Activated CD8-positive, alpha-beta memory T cell treated with anti-CD3 and anti-CD28 coated beads for 4 hours (primary cell): ENCODE measurements around the gene STOX1.
"Not testable (repeated sequence)": the region's sequence is repeated elsewhere in the genome, so short reads cannot be mapped to it uniquely, and the experiment has no call there.

Source experiments
- DNase-seq, 2 donors: peaks; one replicate each; pipeline ENCODE4 v3.0.0-alpha.2; 2020; ENCODE audit warnings: low read depth in 2 of 2

The STOX1 gene, protein sequence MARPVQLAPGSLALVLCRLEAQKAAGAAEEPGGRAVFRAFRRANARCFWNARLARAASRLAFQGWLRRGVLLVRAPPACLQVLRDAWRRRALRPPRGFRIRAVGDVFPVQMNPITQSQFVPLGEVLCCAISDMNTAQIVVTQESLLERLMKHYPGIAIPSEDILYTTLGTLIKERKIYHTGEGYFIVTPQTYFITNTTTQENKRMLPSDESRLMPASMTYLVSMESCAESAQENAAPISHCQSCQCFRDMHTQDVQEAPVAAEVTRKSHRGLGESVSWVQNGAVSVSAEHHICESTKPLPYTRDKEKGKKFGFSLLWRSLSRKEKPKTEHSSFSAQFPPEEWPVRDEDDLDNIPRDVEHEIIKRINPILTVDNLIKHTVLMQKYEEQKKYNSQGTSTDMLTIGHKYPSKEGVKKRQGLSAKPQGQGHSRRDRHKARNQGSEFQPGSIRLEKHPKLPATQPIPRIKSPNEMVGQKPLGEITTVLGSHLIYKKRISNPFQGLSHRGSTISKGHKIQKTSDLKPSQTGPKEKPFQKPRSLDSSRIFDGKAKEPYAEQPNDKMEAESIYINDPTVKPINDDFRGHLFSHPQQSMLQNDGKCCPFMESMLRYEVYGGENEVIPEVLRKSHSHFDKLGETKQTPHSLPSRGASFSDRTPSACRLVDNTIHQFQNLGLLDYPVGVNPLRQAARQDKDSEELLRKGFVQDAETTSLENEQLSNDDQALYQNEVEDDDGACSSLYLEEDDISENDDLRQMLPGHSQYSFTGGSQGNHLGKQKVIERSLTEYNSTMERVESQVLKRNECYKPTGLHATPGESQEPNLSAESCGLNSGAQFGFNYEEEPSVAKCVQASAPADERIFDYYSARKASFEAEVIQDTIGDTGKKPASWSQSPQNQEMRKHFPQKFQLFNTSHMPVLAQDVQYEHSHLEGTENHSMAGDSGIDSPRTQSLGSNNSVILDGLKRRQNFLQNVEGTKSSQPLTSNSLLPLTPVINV

DNA sequence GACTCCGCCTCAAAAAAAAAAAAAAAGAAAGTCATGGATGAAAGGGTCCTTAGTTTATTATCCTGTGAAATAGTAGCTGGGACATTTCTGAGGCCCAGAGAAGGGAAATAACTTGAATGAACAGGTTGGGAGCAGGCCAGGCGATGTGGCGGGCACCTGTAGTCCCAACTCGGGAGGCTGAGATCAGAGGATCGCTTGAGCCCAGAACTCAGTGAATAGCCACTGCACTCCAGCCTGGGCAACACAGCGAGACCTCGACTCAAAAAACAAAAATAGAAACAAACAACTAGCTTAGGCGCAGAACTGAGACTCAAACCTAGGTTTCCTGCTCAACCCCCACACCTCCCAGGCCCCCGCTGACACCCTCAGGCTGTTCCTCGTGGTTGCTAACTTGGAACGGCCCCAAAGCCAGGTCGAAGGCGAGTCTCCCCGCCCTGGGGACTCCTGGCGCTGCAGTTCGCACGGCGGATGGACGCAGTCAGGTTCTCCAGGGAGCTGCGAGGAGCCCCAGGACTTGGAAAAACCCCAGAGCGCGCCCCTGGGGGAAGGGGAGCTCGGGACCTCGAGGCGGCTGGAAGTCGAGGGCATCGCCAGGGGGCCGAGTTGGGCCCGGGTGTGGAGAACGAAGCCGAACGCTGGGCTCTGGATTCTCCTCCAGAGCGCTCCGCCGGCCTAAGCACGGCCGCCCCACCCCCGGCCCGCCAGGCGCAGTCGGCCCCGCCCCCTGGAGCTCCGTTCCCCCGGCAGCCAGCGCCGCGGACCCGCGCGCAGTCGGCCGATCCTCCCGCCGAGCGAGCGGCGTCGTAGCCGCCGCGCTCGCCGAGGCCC is at the start of gene STOX1:
TSS of gene STOX1 (plus strand) at position 768 of the 828 bp plus-strand sequence. CDS start 93 bp downstream, outside the sequence.
- DNase-seq: peak; percentile 8 to 14

DNA sequence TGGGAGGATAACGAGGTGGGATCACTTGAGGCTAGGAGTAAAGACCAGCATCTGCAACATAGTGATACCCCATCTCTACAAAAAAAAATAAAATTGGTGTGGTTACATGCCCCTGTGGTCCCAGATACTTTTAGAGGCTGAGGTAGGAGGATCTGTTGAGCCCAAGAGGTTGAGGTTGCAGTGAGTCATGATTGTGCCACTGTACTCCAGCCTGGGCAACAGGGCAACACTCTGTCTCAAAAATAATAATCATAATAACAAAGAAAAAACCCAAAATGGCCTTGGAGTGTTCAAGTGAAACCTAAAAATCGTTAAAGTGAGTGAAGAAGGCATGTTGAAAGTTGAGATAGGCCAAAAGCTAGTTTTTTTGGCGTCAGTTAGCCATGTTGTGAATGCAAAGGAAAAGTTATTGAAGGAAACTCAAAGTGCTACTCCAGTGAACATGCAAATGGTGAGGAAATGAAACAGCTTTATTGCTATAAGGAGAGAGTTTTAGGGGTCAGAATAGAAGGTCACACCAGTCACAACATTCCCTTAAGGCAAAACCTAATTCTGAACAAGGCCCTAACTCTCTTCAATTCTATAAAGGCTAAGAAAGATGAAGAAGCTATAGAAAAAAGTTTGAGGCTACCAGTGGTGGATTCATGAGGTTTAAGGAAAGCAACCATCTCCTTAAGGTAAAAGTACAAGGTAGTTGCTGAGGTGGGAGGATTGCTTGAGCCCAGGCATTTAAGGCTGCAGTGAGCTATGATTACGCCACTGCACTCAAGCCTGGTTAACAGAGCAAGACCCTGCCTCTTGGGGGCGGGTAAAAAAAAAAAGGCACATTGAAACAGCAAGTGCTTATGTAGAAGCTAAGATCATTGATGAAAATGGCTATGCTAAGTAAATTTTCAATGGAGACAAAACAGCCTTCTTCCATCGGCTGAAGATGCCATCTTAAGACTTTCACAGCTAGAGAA is 45.4 kb upstream of the STOX1 start:
- DNase-seq: no peak

DNA sequence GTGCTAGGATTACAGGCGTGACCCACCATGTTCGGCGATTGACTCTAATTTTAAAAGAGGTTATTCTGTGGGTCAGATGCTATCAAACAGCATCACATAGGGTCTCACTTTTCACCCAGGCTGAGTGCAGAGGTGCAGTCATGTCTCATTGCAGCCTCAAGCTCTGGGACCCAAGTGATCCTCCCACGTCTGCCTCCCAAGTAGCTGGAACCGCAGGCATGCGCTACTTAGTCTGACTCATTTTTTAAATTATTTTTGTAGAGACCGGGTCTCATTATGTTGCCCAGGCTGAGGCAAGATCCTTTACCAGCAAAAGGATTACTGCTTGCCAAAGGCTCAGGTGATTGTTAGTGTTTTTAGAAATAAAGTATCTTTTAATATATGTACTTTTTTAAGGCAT is 42.9 kb upstream of the STOX1 start:
- DNase-seq: no peak

DNA sequence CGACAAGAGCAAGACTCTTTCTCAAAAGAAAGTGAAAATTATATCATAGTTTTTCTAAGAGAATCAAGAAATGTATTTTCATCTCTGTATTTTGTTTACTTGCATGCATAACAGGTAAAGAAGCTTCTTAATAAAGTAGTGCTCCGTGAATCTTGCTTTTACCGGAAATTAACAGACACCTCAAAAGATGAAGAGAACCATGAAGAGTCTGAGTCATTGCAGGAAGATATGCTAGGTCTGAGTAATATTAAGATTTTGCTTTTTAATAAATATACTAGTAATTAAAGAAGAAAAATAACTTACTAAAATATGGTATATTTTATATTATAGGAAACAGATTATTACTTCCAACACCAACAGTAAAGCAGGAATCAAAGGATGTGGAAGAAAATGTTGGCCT is 39.5 kb upstream of the STOX1 start:
- DNase-seq: no peak

DNA sequence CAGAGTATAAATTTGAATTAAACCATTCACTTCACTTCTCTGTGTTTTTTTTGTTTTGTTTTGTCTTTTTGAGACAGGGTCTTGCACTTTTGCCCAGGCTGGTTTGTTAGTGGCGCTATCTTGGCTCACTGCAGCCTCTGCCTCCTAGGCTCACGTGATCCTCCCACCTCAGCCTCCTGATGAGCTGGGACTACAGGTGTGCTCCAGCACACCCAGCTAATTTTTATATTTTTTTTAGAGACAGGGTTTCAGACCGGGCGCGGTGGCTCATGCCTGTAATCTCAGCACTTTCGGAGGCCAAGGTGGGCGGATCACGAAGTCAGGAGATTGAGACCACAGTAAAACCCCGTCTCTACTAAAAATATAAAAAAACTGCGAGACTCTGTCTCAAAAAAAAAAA is 36.9 kb upstream of the STOX1 start:
- no peak for DNase-seq

DNA sequence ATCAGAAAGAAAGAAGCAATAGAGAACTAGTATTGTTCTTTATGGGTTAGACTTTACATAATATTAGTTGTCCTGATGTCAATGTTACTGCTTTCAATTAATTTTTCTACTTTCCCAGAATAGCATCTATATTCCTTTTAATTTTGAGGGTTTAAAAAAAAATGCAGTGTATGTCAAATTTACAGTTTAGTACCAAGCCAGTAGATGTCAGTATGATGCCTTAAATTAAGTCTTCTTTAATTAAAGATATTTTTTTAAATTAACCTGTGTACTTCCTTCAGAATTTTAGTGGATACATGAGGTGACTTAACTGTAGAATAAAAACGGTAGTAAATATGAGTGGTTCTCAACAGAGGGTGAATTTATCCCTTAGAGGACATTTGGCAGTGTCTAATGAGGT is 35.2 kb upstream of the STOX1 start:
- DNase-seq: no peak

DNA sequence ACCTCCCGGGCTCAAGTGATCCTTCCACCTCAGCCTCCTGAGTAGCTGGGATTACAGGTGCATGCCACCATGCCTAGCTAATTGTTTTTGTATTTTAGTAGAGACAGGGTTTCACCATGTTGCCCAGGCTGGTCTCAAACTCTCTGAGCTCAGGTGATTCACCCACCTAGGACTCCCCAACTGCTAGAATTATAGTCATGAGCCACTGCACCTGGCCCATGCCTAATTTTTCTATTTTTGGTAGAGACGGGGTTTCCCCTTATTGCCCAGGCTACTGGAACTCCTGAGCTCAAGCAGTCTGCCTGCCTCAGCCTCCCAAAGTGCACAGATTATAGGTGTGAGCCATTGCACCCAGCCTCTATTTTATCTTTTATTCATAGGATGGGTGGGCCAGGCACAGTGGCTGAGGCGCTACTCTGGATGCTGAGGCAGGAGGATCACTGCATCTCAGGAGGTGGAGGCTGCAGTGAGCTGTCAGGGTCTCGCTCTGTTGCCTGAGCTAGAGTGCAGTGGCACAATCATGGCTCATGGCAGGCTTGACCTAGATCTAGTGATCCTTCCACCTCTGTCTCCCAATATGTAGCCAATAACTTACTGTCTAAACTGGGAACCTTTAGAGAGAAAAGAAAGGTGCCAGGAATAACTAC is 31.3 kb upstream of the STOX1 start:
- no peak for DNase-seq

DNA sequence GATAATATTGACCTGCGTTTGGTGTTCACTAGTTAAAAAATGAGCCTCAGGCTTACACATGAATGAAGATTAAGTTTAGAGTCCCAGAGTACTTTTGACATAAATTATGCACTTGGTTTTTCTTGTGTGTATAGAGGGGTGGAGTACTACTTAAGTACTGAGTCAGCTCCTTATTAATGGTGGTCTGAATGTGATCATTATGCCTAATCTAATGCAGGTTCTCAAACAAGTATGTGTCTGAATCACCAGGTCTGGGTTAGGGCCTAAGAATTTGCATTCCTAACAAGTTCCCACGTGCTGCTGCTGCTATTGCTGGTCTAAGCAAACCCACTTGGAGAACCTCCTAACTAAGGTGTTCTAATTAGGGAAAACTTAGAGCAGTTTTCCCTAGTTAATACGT is 30.7 kb upstream of the STOX1 start:
- no peak for DNase-seq

DNA sequence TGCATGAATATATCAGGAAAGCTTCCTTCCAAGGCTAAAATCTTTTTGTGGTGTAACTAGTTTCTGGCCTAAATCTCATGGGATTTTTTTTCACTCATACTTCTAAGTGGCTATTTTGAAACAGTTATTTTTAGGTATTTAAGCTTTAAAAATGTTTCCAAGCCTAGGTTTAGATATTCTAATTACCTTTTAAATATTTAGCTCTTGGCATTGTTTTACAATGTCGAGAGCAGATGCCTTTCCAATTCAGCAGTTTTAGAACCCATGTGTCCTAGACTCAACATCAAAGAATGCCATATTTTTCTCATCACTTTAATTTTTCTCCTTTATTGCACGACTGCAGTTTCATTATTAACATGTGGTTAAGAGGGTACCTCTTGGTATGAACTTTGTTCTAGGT is 27.1 kb upstream of the STOX1 start:
- DNase-seq: no peak

DNA sequence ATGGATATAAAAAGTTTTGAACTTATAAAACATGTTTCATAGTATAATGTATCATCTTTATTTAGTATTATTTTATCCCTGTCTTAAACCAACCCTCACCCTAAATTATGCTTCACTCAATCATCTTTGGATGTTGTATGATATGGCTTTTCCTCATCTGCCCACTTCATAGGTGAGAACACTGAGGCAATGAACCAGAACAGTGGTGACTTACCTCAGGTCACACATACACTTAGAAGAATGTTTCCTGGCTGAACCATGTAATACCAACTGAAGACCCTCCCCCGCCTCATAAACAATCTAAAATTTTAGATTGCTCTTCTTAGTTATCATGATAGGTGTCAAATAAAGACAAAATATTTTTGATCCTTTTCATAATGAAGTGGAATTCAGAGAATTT is 22.6 kb upstream of the STOX1 start:
- no peak for DNase-seq

DNA sequence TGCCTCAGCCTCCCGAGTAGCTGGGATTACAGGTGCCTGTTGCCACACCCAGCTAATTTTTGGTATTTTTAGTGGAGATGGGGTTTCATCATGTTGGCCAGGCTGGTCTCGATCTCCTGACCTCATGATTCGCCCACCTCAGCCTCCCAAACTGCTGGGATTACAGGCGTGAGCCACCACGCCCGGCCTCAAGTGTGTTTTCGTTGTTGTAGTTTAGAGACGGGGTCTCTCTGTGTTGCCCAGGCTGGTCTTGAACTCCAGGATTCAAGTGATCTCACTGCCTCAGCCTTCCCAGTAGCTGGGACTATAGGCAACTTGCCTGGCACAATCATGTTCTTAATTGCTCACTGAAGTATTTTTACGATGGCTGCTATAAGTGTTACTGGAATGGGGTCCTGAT is 16.5 kb upstream of the STOX1 start:
- DNase-seq: not testable (repeated sequence)

DNA sequence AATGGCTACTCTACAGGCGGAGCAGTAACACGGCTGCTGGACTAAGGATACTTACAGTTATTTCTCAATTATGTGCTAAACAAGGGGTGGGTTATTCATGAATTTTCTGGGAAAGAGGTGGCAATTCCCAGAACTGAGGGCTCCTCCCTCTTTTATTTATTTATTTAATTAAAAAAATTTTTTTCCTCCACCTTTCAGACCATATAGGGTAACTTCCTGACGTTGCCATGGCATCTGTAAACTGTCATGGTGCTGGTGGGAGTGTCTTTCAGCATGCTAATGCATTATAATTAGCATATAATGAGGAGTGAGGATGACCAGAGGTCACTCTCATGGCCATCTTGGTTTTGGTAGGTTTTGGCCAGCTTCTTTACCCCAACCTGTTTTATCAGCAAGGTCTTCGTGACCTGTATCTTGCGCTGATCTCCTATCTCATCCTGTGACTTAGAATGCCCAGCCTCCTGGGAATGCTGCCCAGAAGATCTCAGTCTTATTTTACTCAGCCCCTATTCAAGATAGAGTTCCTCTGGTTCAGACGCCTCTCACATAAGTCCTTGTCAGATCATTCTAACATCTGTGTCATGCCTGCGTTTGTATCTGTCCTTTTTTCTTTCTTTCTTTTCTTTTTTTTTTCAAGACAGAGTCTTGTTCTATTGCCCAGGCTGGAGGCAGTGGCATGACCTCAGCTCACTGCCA is 15.9 kb upstream of the STOX1 start:
- DNase-seq: no peak

DNA sequence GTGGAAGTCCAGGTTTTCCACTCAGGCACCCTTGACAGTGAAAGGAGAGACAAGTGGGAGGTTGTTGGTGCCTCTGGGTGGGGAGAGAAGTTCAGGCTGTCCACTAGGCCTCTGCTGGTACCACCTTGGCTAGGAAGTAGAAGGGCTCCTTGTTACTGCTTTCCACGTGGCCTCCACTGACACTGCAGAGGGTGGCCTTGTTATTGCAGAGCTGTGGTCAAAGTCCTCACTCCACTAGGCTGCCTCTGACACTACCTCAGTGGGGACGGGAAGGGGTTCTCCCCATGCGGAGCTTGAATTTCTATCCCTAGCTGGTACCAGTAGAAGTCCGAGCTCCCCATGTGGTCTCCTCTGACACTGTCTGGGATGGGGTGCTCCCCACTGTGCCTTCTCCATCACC is 14.9 kb upstream of the STOX1 start:
- no peak for DNase-seq

DNA sequence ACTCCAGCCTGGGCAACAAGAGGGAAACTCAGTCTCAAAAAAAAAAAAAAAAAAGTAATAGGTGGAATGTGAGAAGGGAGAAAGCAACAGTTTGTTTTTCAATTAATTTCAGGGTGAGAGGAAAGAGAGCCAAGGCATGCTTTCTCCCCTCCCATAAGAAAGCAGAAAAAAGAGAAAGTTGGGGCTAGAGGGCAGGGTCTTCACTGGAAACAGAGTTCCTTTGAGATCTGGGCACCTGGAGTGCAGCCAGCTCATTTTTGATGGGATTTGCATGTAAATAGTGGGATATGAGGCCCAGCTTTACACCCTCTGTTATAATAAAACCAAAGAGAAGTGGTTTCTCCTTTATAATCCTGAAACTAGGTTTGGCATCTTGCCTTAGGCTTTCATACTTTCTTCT is 13.8 kb upstream of the STOX1 start:
- DNase-seq: no peak

DNA sequence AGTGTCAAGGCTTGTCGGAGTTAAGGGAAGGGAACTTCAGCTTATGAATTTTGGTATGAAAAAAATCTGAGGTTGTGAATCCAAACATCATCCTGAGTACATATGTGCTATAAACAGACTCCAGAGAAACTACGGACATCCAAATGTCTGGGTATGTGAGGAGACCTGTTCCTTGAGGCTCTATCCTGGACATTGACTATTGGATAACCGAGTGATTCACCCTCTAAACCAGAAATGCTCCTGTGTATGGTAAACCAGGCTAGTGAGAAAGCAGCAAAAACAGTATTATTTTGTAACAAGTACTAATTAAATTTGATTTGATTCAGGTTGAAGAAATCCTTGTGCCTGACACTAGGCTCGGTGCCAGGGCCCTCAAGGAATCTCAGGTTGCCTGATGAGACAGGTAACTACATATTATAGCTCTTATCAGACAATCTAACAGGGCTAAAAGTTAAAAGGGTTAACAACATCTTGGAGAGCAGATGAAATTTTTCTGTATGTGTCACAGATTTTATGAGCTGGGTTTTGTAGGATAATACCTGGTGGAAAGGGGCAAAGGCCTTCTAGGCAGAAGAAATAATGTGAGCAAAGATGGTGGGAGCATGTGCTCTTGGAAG is 10.4 kb upstream of the STOX1 start:
- DNase-seq: no peak

DNA sequence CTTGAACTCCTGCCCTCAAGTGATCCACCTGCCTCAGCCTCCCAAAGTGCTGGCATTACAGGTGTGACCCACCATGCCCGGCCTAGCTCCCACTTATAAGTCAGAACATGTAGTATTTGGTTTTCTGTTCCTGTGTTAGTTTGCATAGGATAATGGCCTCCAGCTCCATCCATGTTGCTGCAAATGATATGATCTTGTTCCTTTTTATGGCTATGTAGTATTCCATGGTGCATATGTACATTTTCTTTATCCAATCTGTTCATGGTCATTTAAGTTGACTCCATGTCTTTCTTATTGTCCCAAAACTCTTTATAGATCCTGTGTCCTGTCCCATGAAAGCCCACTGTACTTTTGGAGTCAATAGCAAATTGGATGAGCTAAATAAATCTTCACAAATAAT is 7.0 kb upstream of the STOX1 start:
- not testable (repeated sequence) for DNase-seq

DNA sequence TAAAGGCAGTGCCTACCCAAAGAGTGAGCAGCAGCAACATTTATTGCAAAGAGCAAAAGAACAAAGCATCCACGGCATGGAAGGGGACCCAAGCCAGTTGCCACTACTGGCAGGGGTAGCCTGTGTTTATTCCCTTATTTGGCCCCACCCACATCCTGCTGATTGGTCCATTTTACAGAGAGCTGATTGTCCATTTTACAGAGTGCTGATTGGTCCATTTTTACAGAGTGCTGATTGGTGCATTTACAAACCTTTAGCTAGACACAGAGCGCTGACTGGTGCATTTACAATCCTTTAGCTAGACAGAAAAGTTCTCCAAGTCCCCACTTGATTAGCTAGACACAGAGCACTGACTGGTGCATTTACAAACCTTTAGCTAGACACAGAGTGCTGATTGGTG is 4.7 kb upstream of the STOX1 start:
- not testable (repeated sequence) for DNase-seq

DNA sequence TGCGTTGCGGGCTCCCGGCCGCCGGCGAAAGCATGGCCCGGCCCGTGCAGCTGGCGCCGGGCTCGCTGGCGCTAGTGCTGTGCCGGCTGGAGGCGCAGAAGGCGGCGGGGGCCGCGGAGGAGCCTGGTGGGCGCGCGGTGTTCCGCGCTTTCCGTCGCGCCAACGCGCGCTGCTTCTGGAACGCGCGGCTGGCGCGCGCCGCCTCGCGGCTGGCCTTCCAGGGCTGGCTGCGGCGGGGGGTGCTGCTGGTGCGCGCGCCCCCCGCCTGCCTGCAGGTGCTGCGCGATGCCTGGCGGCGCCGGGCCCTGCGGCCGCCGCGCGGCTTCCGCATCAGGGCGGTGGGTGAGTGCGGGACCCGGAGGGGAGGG is 245 bp downstream of the STOX1 start:
- not testable (repeated sequence) for DNase-seq

DNA sequence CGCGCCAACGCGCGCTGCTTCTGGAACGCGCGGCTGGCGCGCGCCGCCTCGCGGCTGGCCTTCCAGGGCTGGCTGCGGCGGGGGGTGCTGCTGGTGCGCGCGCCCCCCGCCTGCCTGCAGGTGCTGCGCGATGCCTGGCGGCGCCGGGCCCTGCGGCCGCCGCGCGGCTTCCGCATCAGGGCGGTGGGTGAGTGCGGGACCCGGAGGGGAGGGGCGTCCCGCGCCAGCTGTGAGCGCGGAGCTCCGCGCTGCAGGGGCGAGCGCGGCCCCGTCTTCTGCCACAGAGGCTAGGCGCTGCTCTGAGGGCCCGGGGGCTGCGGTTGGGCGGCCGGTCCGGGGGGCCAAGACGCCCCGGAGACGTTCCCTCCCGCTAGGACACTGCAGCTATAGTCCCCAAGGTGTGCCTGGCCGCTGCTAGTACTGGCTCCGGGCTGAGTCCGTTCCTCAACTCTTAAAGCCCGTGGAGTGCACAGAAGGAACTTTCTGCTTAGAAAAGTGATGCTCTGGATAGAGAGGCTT is 811 bp downstream of the STOX1 start:
- not testable (repeated sequence) for DNase-seq
